Epithelial cell of proximal tubule (primary cell): ENCODE results near the gene LRIG2. TPM values are rescaled to one million over a fixed set of nuclear protein-coding genes. Genes with fewer than 3 reads are reported as not detected.
"Not testable (repeated sequence)": the region's sequence is repeated elsewhere in the genome, so short reads cannot be mapped to it uniquely, and the experiment has no call there.

Experiments
- DNase-seq: peaks from one replicate; pipeline ENCODE4 v3.0.0-alpha.2; 2011; ENCODE audit warnings: low read depth
- H3K4me3 ChIP-seq: 2 replicates; pipeline ENCODE4 v1.5.1; 2011; ENCODE audit warnings: low read depth, mild to moderate bottlenecking, low read length
- total RNA-seq: library from RNA; depleted of rRNA; stranded (reverse); fragments of >200 nt; gene quantifications from 2 replicates; pipeline ENCODE4 v1.2.3, GENCODE V29; 2015
- TF ChIP-seq, protein P1 (sequence below): conservative IDR thresholded peaks from 2 replicates; pipeline ENCODE4 v1.5.1; 2012; ENCODE audit warnings: low read depth, mild to moderate bottlenecking, low read length

Gene LRIG2, protein sequence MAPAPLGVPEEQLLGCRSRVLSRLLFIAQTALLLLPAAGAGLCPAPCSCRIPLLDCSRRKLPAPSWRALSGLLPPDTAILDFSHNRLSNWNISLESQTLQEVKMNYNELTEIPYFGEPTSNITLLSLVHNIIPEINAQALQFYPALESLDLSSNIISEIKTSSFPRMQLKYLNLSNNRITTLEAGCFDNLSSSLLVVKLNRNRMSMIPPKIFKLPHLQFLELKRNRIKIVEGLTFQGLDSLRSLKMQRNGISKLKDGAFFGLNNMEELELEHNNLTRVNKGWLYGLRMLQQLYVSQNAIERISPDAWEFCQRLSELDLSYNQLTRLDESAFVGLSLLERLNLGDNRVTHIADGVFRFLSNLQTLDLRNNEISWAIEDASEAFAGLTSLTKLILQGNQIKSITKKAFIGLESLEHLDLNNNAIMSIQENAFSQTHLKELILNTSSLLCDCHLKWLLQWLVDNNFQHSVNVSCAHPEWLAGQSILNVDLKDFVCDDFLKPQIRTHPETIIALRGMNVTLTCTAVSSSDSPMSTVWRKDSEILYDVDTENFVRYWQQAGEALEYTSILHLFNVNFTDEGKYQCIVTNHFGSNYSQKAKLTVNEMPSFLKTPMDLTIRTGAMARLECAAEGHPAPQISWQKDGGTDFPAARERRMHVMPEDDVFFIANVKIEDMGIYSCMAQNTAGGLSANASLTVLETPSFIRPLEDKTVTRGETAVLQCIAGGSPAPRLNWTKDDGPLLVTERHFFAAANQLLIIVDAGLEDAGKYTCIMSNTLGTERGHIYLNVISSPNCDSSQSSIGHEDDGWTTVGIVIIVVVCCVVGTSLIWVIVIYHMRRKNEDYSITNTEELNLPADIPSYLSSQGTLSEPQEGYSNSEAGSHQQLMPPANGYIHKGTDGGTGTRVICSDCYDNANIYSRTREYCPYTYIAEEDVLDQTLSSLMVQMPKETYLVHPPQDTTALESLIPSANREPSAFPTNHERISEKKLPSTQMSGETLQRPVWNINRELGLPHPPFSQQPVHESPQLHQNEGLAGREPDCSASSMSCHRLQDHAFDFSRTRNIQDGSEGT
- total RNA-seq, result 3.9 and 4.4 TPM in 2 replicates

DNA sequence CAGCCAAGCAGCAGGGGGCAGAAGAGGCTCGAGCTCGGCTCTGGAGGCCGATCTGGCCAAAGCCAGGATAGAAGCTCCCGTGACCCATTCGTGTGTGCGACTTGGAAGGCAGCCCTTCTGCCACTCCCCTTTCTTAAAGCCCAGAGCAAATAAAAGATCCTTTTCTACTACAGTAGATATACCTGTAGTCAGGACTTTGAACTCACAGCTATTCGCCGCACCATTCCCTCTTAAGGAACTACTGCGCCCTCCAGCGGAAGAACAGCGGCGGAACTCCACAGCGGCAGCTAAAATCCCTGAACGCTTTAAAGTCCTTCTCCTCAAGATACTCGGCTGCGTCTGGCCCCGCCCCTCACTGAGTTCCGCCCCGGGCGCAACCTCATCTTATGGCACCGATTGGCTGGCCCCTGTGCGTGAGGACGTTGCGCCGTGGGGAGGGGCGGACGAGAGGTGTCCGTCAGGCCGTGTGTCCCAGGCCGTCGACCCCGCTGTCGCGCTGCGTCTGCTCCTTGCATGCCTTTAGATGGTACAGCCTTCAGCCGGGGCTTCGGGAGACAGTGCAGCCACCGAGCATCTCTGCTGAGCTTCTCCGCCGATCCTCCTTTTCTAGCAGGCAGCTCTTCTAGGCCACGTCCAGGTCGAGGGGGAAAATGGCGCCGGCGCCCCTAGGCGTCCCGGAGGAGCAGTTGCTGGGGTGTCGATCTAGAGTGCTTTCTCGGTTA is at the start of gene LRIG2:
TSS of gene LRIG2 (plus strand) at position 442 of the 722 bp plus-strand sequence. CDS start at position 651, 209 bp downstream.
- TF ChIP-seq, protein P1, sequence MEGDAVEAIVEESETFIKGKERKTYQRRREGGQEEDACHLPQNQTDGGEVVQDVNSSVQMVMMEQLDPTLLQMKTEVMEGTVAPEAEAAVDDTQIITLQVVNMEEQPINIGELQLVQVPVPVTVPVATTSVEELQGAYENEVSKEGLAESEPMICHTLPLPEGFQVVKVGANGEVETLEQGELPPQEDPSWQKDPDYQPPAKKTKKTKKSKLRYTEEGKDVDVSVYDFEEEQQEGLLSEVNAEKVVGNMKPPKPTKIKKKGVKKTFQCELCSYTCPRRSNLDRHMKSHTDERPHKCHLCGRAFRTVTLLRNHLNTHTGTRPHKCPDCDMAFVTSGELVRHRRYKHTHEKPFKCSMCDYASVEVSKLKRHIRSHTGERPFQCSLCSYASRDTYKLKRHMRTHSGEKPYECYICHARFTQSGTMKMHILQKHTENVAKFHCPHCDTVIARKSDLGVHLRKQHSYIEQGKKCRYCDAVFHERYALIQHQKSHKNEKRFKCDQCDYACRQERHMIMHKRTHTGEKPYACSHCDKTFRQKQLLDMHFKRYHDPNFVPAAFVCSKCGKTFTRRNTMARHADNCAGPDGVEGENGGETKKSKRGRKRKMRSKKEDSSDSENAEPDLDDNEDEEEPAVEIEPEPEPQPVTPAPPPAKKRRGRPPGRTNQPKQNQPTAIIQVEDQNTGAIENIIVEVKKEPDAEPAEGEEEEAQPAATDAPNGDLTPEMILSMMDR, result peak; percentile 82

DNA sequence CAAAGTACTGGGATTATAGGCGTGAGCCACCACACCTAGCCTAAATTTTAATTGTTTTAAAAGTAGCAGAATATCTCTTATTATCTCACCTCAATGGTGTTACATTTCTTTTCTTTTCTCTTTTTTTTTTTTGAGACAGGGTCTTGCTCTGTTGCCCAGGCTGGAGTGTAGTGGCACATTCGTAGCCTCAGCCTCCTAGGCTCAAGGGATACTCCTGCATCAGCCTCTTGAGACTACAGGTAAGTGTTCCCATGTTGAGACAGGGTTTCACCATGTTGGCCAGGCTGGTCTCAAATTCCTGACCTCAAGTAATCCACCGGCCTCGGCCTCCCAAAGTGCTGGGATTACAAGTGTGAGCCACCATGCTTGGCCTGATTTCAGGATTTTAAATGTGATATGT is 49.7 kb upstream of the LRIG2 start:
- not testable (repeated sequence) for H3K4me3 ChIP-seq, DNase-seq

More for the DNA sequence above, at the start of gene LRIG2:
- DNase-seq, result peak; percentile 97
- H3K4me3 ChIP-seq, result peak within 1 kb of the TSS; percentile 99

DNA sequence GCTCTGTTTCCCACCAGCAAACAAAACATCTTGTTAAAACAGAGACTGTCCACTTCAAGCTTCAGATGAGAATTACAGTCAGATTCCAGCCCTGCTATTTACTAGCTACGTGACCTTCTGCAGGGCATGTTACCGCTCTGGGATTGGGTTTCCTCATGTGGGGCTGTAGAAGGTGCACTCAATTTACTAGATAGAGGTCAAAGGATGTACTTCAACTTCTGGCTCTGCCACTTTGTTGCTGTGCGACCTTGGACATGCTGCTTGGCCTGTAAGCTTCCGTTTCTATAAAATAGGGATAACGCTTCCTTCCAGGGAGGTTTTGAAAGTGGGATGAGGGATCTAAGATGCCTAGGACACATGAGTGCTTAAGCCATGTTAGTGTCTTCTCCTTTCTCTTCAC is 46.0 kb upstream of the LRIG2 start:
- DNase-seq, result no peak
- H3K4me3 ChIP-seq, result no peak overlapping the region
- TF ChIP-seq, protein P1, result no peak

DNA sequence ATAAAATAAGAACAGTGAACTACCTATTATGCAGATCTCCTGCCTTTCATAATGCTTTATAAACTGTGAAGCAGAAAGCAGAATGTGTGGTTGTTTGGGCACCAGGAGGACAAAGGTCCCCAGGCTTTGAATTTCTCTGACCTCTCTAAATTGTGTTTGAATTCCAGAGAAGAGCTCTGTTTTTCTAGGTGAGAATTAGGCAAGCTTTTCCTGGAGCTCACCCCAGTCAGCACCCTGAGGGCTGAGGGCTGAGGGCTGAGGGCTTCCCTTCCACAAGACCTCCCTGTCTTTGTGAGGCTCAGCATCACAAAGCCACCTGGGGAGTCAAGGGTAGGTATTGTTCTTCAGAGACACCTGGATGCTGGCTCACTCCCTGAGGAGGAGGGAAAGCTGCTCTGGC is 45.5 kb upstream of the LRIG2 start:
- TF ChIP-seq, protein P1, result no peak
- H3K4me3 ChIP-seq, result no peak overlapping the region
- no peak for DNase-seq

DNA sequence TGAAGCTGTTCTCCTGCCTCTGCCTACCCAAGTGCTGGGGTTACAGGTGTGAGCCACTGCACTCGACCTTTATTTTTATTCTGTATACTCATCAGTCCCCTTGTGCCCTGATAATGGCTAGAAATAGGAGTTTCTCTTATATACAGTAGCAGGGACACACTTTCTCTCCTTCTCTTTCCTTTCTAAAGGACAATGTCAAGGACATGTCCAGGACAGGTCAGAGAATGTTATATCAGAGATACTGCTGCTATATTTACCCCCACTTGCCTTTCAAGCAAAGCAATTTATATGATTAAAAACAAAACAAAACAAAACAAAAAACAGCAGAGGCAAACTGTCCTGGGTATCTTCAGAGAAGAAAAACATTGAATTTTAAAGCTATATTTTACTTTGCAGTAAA is 43.2 kb upstream of the LRIG2 start:
- no peak for DNase-seq
- TF ChIP-seq, protein P1, result no peak
- no peak overlapping the region for H3K4me3 ChIP-seq

DNA sequence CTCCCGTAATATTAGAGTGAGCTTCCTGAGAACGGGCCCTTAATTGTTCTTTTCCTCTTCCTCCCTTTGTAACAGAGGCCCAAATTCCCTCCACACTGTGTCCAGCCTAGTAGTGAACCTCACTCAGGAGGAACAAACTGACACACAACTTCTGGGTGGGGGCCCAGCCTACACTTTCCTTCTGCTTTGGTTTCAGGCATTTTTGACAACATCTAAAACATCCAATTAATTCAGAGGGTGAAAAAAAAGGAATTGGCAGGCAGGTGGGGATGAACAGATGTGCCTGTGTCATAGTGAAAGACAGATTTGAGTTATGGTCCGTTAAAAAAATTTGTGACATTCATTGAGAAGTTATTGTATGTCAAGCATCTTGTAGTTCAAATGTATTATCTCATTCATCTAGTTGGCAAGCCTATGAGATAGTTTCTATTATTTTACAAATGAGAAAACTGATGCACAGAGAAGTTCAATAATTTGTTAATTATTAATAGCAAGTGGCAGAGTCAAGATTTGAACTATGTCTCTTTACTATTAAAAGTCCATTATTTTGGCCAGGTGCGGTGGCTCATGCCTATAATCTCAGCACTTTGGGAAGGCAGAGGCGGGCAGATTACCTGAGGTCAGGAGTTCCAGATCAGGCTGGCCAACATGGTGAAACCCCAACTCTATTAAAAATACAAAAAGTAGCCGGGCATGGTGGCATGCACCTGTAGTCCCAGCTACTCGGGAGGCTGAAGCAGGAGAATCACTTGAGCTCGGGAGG is 41.6 kb upstream of the LRIG2 start:
- DNase-seq, result no peak
- TF ChIP-seq, protein P1, result no peak
- no peak overlapping the region for H3K4me3 ChIP-seq
